ENCODE results near the gene AGR2. TPM values are rescaled to one million over a fixed set of nuclear protein-coding genes. Genes with fewer than 3 reads are reported as not detected.

The AGR2 gene
- total and polyA plus RNA-seq, 2 of the 4 experiments (the other 2 are of a cell fraction), result not detected

DNA sequence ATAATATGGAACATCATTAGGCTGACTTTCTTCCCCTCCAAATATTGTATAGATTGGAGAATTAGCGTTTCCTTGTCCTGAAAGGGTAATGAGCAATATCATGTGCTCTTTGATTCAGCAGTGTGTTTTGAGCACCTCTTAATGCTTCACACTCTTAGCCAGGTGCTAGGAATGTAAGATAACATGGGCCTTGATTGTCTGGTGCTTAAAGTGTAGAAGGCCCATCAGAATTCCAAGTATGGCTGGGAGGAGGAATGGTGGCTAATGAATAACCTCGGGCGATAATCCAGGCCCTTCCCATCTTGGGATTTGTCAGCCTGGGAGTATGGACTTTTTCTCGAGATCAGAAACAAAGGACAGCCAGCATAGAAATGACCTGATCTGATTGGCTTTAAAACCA lies 42.6 kb downstream of the AGR2 start:
- Histone ChIP-seq H2AK5ac (ENCODE audit: low read depth, low read length) (no peak overlapping the region), H3K56ac (ENCODE audit: extremely low read depth, insufficient read depth, low read length) (no peak overlapping the region), H3K9ac (ENCODE audit: low read depth, low read length) (no peak overlapping the region), H3K4ac (ENCODE audit: low read depth, low read length) (no peak overlapping the region), H3K18ac (ENCODE audit: low read depth, low read length) (no peak overlapping the region), H2BK5ac (ENCODE audit: low read depth, low read length, poor library complexity, severe bottlenecking) (no peak overlapping the region), H3K79me1 (ENCODE audit: low read depth in 1 of 2, low read length in 2 of 2) (no peaks in the 10 kb centered on the region), H3K27me3 (ENCODE audit: control insufficient read depth, insufficient read depth, low read length) (no peaks in the 10 kb centered on the region), H3K4me1 (ENCODE audit: control insufficient read depth, insufficient read depth, low read length) (no peaks in the 10 kb centered on the region), H2BK120ac (ENCODE audit: low read depth, low read length) (no peak overlapping the region), H3K9me3 (ENCODE audit: control insufficient read depth, insufficient read depth, low read length) (no peaks in the 10 kb centered on the region), H4K8ac (ENCODE audit: low read depth in 2 of 2, low read length in 2 of 2) (no peak overlapping the region), H3K23ac (ENCODE audit: low read depth, low read length) (no peak overlapping the region), H3K27ac (ENCODE audit: insufficient read depth, low read length) (no peak overlapping the region), H2AFZ (replicated peaks; ENCODE audit: low read length, poor library complexity) (no peak overlapping the region), H4K5ac (ENCODE audit: low read depth, low read length) (no peak overlapping the region), H4K20me1 (ENCODE audit: insufficient read depth, low read length) (no peaks in the 10 kb centered on the region), H2BK20ac (ENCODE audit: low read depth, low read length) (no peak overlapping the region), H3K14ac (replicated peaks; ENCODE audit: low read depth, low read length) (no peak overlapping the region), H2BK15ac (ENCODE audit: low read depth, low read length) (no peak overlapping the region), H3K9me1 (ENCODE audit: insufficient read depth, low read length) (no peaks in the 10 kb centered on the region), H3K4me2 (ENCODE audit: low read depth, low read length) (no peak overlapping the region), H4K91ac (ENCODE audit: insufficient read depth, low read depth, low read length) (no peak overlapping the region), H3K36me3 (ENCODE audit: control insufficient read depth, insufficient read depth, low read length) (no peaks in the 10 kb centered on the region), H3K4me3 (ENCODE audit: insufficient read depth, low read depth, low read length) (no peak overlapping the region), H2AK9ac (replicated peaks; ENCODE audit: low read depth, low read length, poor library complexity) (no peak overlapping the region)
- dilution Hi-C loops (cut with HindIII; ENCODE audit: low sequenced_read_pairs, unreplicated experiment) (no loop called here), in situ Hi-C loops (cut with MboI; ENCODE audit: low sequenced_read_pairs) (no loop called here), intact Hi-C loops (cut with micrococcal nuclease) (no loop called here)
- ChIA-PET POLR2A (ENCODE audit: unreplicated experiment) (no interaction called here), CTCF (no interaction called here)
- no TSS peak for BruUV-seq (replicated peaks)
- TF ChIP-seq RCOR1 (IDR thresholded peaks at IDR 0.05; ENCODE audit: insufficient replicate concordance, low read length), result no peak
- no peak for DNase-seq
- no peak for ATAC-seq (ENCODE audit: low read depth)
- WGBS, 2 experiments (ENCODE audit: extremely low coverage in 2 of 2, insufficient read length in 1 of 2), result no CpG with 5 or more reads among the region's 4 CpGs
